HG03558 (cell line): ENCODE results near the gene EFNB3.

Experiments
- ATAC-seq: cut with Tn5 transposase; IDR thresholded peaks from one replicate; pipeline ENCODE4 v1.9.1; 2021; ENCODE audit warnings: moderate number of reproducible peaks; ENCODE audit not compliant: unreplicated experiment; ENCODE audit errors: extremely low read depth

EFNB3 gene

GRCh38 chr17:7756968-7757367, 52.0 kb downstream of the EFNB3 start:
- no peak for ATAC-seq
